Stimulated activated effector memory CD8-positive, alpha-beta T cell treated with anti-CD3 and anti-CD28 coated beads, Interleukin-12 subunit alpha, Interleukin-12 subunit beta, amount 100 ng/mL, for 72 hours (primary cell): Measurements from ENCODE around the gene BANF1.
"Not testable (repeated sequence)": the region's sequence is repeated elsewhere in the genome, so short reads cannot be mapped to it uniquely, and the experiment has no call there.

Source experiments
- ATAC-seq: fragments of 150-1000 bp; cut with Tn5 transposase; 2 replicates; pipeline ENCODE4 v1.10.0; 2021
- DNase-seq, 2 donors: peaks; one replicate each; pipeline ENCODE4 v3.0.0; 2021 to 2022; ENCODE audit warnings: low spot score in 2 of 2
- H3K27ac Mint-ChIP-seq: one replicate; pipeline ENCODE4 v1.8.0; 2022; ENCODE audit warnings: mild to moderate bottlenecking, mixed read lengths
- H3K36me3 Mint-ChIP-seq: one replicate; pipeline ENCODE4 v1.8.0; 2022; ENCODE audit warnings: mild to moderate bottlenecking, mixed read lengths
- H3K4me1 Mint-ChIP-seq: one replicate; pipeline ENCODE4 v1.8.0; 2022; ENCODE audit warnings: mixed read lengths
- H3K4me3 Mint-ChIP-seq: one replicate; pipeline ENCODE4 v1.8.0; 2022; ENCODE audit warnings: mild to moderate bottlenecking, mixed read lengths
- H3K9me3 Mint-ChIP-seq: one replicate; pipeline ENCODE4 v1.8.0; 2022; ENCODE audit warnings: mixed read lengths

BANF1 gene

GRCh38 chr11:65992056-65992455 lies 10.2 kb upstream of the BANF1 start:
- H3K4me3 Mint-ChIP-seq: no peak overlapping the region
- peaks cover 35% of the 10 kb centered on the region for H3K36me3 Mint-ChIP-seq
- H3K4me1 Mint-ChIP-seq: peaks cover 6% of the 10 kb centered on the region
- no peak overlapping the region for H3K27ac Mint-ChIP-seq
- DNase-seq: no peak
- no peaks in the 10 kb centered on the region for H3K9me3 Mint-ChIP-seq
- no peak for ATAC-seq

- H3K27ac Mint-ChIP-seq: no peak overlapping the region
- no peak for ATAC-seq
- H3K36me3 Mint-ChIP-seq: peaks cover 68% of the 10 kb centered on the region
Observed at GRCh38 chr11:65997286-65997685, 5.0 kb upstream of the BANF1 start.

GRCh38 chr11:66002648-66003225 lies 434 bp downstream of the BANF1 start:
- H3K36me3 Mint-ChIP-seq: peaks cover 78% of the 10 kb centered on the region
- peaks cover 31% of the 10 kb centered on the region for H3K4me1 Mint-ChIP-seq

More at GRCh38 chr11:65997286-65997685, 5.0 kb upstream of the BANF1 start:
- Mint-ChIP-seq H3K4me1 (peaks cover 23% of the 10 kb centered on the region), H3K4me3 (no peak overlapping the region), H3K9me3 (no peaks in the 10 kb centered on the region)
- DNase-seq: no peak

GRCh38 chr11:66003291-66003690 lies 988 bp downstream of the BANF1 start:
- H3K36me3 Mint-ChIP-seq: peaks cover 73% of the 10 kb centered on the region
- ATAC-seq (no peak), DNase-seq (no peak)
- no peaks in the 10 kb centered on the region for H3K9me3 Mint-ChIP-seq
- peak overlapping the region; percentile 99 for H3K4me3 Mint-ChIP-seq
- H3K4me1 Mint-ChIP-seq: peaks cover 28% of the 10 kb centered on the region
- peak overlapping the region; percentile 96 for H3K27ac Mint-ChIP-seq

More at GRCh38 chr11:66002648-66003225, 434 bp downstream of the BANF1 start:
- peak overlapping the region; percentile 96 for H3K27ac Mint-ChIP-seq
- DNase-seq (no peak), ATAC-seq (peak; percentile 81)
- peak overlapping the region; percentile 99 for H3K4me3 Mint-ChIP-seq
- H3K9me3 Mint-ChIP-seq: no peaks in the 10 kb centered on the region

- peaks cover 22% of the 10 kb centered on the region for H3K4me1 Mint-ChIP-seq
- H3K9me3 Mint-ChIP-seq: no peaks in the 10 kb centered on the region
- peaks cover 64% of the 10 kb centered on the region for H3K36me3 Mint-ChIP-seq
- DNase-seq: no peak
- H3K4me3 Mint-ChIP-seq: peak overlapping the region; percentile 99
- peak overlapping the region; percentile 43 for H3K27ac Mint-ChIP-seq
- ATAC-seq: no peak
Observed at GRCh38 chr11:66004186-66004585, 1.9 kb downstream of the BANF1 start.

GRCh38 chr11:66006134-66006890 lies 4.0 kb downstream of the BANF1 start:
- H3K9me3 Mint-ChIP-seq: no peaks in the 10 kb centered on the region
- peak overlapping the region; percentile 17 for H3K27ac Mint-ChIP-seq
- H3K4me1 Mint-ChIP-seq: peaks cover 8% of the 10 kb centered on the region
- ATAC-seq: no peak
- DNase-seq: no peak
- H3K4me3 Mint-ChIP-seq: no peak overlapping the region
- peaks cover 50% of the 10 kb centered on the region for H3K36me3 Mint-ChIP-seq

GRCh38 chr11:66006891-66007176 lies 4.5 kb downstream of the BANF1 start:
- no peak for DNase-seq
- H3K4me3 Mint-ChIP-seq: no peak overlapping the region
- H3K4me1 Mint-ChIP-seq: peaks cover 8% of the 10 kb centered on the region
- no peak for ATAC-seq
- no peaks in the 10 kb centered on the region for H3K9me3 Mint-ChIP-seq
- peaks cover 46% of the 10 kb centered on the region for H3K36me3 Mint-ChIP-seq
- H3K27ac Mint-ChIP-seq: no peak overlapping the region

GRCh38 chr11:66007201-66007634 lies 4.9 kb downstream of the BANF1 start:
- ATAC-seq: no peak
- H3K4me1 Mint-ChIP-seq: peaks cover 8% of the 10 kb centered on the region
- no peak overlapping the region for H3K4me3 Mint-ChIP-seq
- H3K27ac Mint-ChIP-seq: peak overlapping the region; percentile 32
- H3K36me3 Mint-ChIP-seq: peaks cover 42% of the 10 kb centered on the region
- DNase-seq: no peak
- no peaks in the 10 kb centered on the region for H3K9me3 Mint-ChIP-seq

- no peak for DNase-seq
- ATAC-seq: no peak
- Mint-ChIP-seq H3K36me3 (peaks cover 34% of the 10 kb centered on the region), H3K27ac (peak overlapping the region; percentile 32), H3K4me3 (no peak overlapping the region), H3K4me1 (peaks cover 4% of the 10 kb centered on the region), H3K9me3 (no peaks in the 10 kb centered on the region)
Observed at GRCh38 chr11:66008095-66008467, 5.8 kb downstream of the BANF1 start.

- no peaks in the 10 kb centered on the region for H3K4me1 Mint-ChIP-seq
- no peaks in the 10 kb centered on the region for H3K9me3 Mint-ChIP-seq
Observed at GRCh38 chr11:66008468-66009101, 6.3 kb downstream of the BANF1 start.

GRCh38 chr11:66010036-66010435 lies 7.7 kb downstream of the BANF1 start:
- not testable (repeated sequence) for H3K4me1 Mint-ChIP-seq, H3K27ac Mint-ChIP-seq, H3K9me3 Mint-ChIP-seq, ATAC-seq, DNase-seq, H3K4me3 Mint-ChIP-seq
- peaks cover 14% of the 10 kb centered on the region for H3K36me3 Mint-ChIP-seq

More at GRCh38 chr11:66008468-66009101, 6.3 kb downstream of the BANF1 start:
- Mint-ChIP-seq H3K27ac (no peak overlapping the region), H3K36me3 (peaks cover 29% of the 10 kb centered on the region), H3K4me3 (no peak overlapping the region)
- DNase-seq (no peak), ATAC-seq (no peak)

- peaks cover 4% of the 10 kb centered on the region for H3K36me3 Mint-ChIP-seq
- DNase-seq: no peak
Observed at GRCh38 chr11:66011239-66011784, 9.0 kb downstream of the BANF1 start.

GRCh38 chr11:66011785-66012303 lies 9.5 kb downstream of the BANF1 start, which contains the start of gene CST6:
Gene CST6 (plus strand): TSS chr11:66012008. CDS start chr11:66012045, 37 bp downstream.
- Mint-ChIP-seq H3K36me3 (no peaks in the 10 kb centered on the region), H3K9me3 (no peaks in the 10 kb centered on the region), H3K27ac (no peak within 1 kb of the TSS), H3K4me3 (no peak within 1 kb of the TSS), H3K4me1 (no peaks in the 10 kb centered on the region)
- no peak for ATAC-seq
- no peak for DNase-seq

More at GRCh38 chr11:66011239-66011784, 9.0 kb downstream of the BANF1 start:
- Mint-ChIP-seq H3K4me3 (no peak overlapping the region), H3K27ac (no peak overlapping the region), H3K9me3 (no peaks in the 10 kb centered on the region), H3K4me1 (no peaks in the 10 kb centered on the region)
- ATAC-seq: no peak

GRCh38 chr11:66012371-66012945 lies 10.2 kb downstream of the BANF1 start:
- H3K27ac Mint-ChIP-seq: no peak overlapping the region
- H3K4me3 Mint-ChIP-seq: no peak overlapping the region
- DNase-seq (no peak), ATAC-seq (no peak)
- no peaks in the 10 kb centered on the region for H3K9me3 Mint-ChIP-seq
- H3K36me3 Mint-ChIP-seq: no peaks in the 10 kb centered on the region
- peaks cover 4% of the 10 kb centered on the region for H3K4me1 Mint-ChIP-seq
